Caki2 (cell line): Measurements from ENCODE around the gene ABHD5. TPM values are rescaled to one million over a fixed set of nuclear protein-coding genes. Genes with fewer than 3 reads are reported as not detected.
"Not testable (repeated sequence)": the region's sequence is repeated elsewhere in the genome, so short reads cannot be mapped to it uniquely, and the experiment has no call there.

Experiments used
- DNase-seq: peaks from one replicate; pipeline ENCODE4 v3.0.0-alpha.2; 2015; ENCODE audit warnings: low read depth
- in situ Hi-C: cut with HindIII; loops from 2 replicates; pipeline ENCODE4 v1.10.0; 2016; ENCODE audit warnings: low sequenced_read_pairs, low pct_unique_long_range_greater_than_20kb, mixed read lengths
- total RNA-seq: library from RNA; depleted of rRNA; stranded (reverse); fragments of >200 nt; shearing (Covaris generic); gene quantifications from 2 replicates; pipeline ENCODE4 v1.2.3, GENCODE V29; 2014; ENCODE audit warnings: low replicate concordance; rRNA removed

Gene ABHD5
- 17.2 and 27.6 TPM in 2 replicates for total RNA-seq

- in situ Hi-C loops = no loop called here
- peak; percentile 94 for DNase-seq
Observed at GRCh38 chr3:43690400-43691119, at the start of gene ABHD5. TSS of gene ABHD5 (plus strand) at chr3:43690938. CDS start at chr3:43690993, 55 bp downstream.

- no peak for DNase-seq
- in situ Hi-C loops = no loop called here
Observed at GRCh38 chr3:43641306-43642114, 49.2 kb upstream of the ABHD5 start.

- no peak for DNase-seq
- in situ Hi-C loops = no loop called here
Observed at GRCh38 chr3:43644443-43644842, 46.3 kb upstream of the ABHD5 start.

GRCh38 chr3:43647331-43648166 lies 43.2 kb upstream of the ABHD5 start:
- in situ Hi-C loops = no loop called here
- DNase-seq = no peak

GRCh38 chr3:43648957-43649356 lies 41.8 kb upstream of the ABHD5 start:
- in situ Hi-C loops = no loop called here
- DNase-seq = no peak

GRCh38 chr3:43649365-43649968 lies 41.3 kb upstream of the ABHD5 start:
- DNase-seq = no peak
- in situ Hi-C loops = no loop called here

GRCh38 chr3:43650345-43650744 lies 40.4 kb upstream of the ABHD5 start:
- DNase-seq = no peak
- in situ Hi-C loops = no loop called here

- DNase-seq, in situ Hi-C loops: not testable (repeated sequence)
Observed at GRCh38 chr3:43656390-43656789, 34.3 kb upstream of the ABHD5 start.

- in situ Hi-C loops = no loop called here
- no peak for DNase-seq
Observed at GRCh38 chr3:43659250-43659880, 31.4 kb upstream of the ABHD5 start.

GRCh38 chr3:43661376-43661775 lies 29.4 kb upstream of the ABHD5 start:
- in situ Hi-C loops, DNase-seq: not testable (repeated sequence)

- in situ Hi-C loops, DNase-seq: not testable (repeated sequence)
Observed at GRCh38 chr3:43665011-43665410, 25.7 kb upstream of the ABHD5 start.

GRCh38 chr3:43670635-43671522 lies 19.9 kb upstream of the ABHD5 start:
- no peak for DNase-seq
- in situ Hi-C loops = no loop called here

GRCh38 chr3:43674345-43675085 lies 16.2 kb upstream of the ABHD5 start:
- DNase-seq = no peak
- in situ Hi-C loops = no loop called here

- no peak for DNase-seq
- in situ Hi-C loops = no loop called here
Observed at GRCh38 chr3:43675593-43675992, 15.1 kb upstream of the ABHD5 start.

GRCh38 chr3:43676441-43676840 lies 14.3 kb upstream of the ABHD5 start:
- in situ Hi-C loops = no loop called here
- no peak for DNase-seq

GRCh38 chr3:43678375-43678774 lies 12.4 kb upstream of the ABHD5 start:
- DNase-seq, in situ Hi-C loops: not testable (repeated sequence)
